ENCODE measurements around the gene KHDC4. TPM values are rescaled to one million over a fixed set of nuclear protein-coding genes. Genes with fewer than 3 reads are reported as not detected.

Gene KHDC4
- total and polyA plus RNA-seq, 9 of the 15 experiments (the other 6 are each of a cell fraction or from before 2014, with no cell fraction given) = 12.1 to 185 (median 65.6) TPM

GRCh38 chr1:155893389-155894142 lies 40.6 kb downstream of the KHDC4 start (continued):
- TF ChIP-seq TEAD1 (CRISPR knock-in tag; IDR thresholded peaks at IDR 0.05) (0 out of 4 replicates have a peak, but pooled peaks of 1 of the 2 experiments have one; percentile 27), HCFC1 (IDR thresholded peaks at IDR 0.05; ENCODE audit: low read depth, low read length) (no peak), ZNF239 (CRISPR knock-in tag; IDR thresholded peaks at IDR 0.05) (no peak), ZNF41 (CRISPR knock-in tag; conservative IDR thresholded peaks at IDR 0.05) (no peak), POLR2AphosphoS5 (IDR thresholded peaks at IDR 0.05; ENCODE audit: control insufficient read depth, insufficient read depth, low read depth, low read length) (no peak), ZNF75A (CRISPR knock-in tag; IDR thresholded peaks at IDR 0.05) (no peak), RAD21 (CRISPR knock-in tag; conservative IDR thresholded peaks at IDR 0.05 in 1 of 2, IDR thresholded peaks at IDR 0.05 in 1 of 2) (no peak), DDX20 (tag; IDR thresholded peaks at IDR 0.05; ENCODE audit: low read depth) (no peak), POLR2B (IDR thresholded peaks at IDR 0.05; ENCODE audit: low read depth, partially characterized antibody) (no peak), SAFB2 (IDR thresholded peaks at IDR 0.05; ENCODE audit: borderline replicate concordance, low read depth, low read length, severe bottlenecking) (no peak), TRIM28 (IDR thresholded peaks at IDR 0.05) (no peak), ATF7 (IDR thresholded peaks at IDR 0.05) (peak; percentile 30; the same call in 1 of the 2 replicates), ATF3 (IDR thresholded peaks at IDR 0.05) (peak; percentile 43; the same call in 1 of the 2 replicates), ATF3 (CRISPR knock-in tag; conservative IDR thresholded peaks at IDR 0.05) (no peak), ZNF77 (CRISPR knock-in tag; IDR thresholded peaks at IDR 0.05) (no peak), ZNF589 (CRISPR knock-in tag; IDR thresholded peaks at IDR 0.05; ENCODE audit: low read depth) (0 out of 2 replicates have a peak, but pooled peaks have one; percentile 36), ZNF384 (IDR thresholded peaks at IDR 0.05; ENCODE audit: low read depth, low read length) (0 out of 2 replicates have a peak, but pooled peaks have one; percentile 18), TRIM24 (IDR thresholded peaks at IDR 0.05) (no peak), USF1 (CRISPR knock-in tag; IDR thresholded peaks at IDR 0.05) (peak; percentile 70), UBTF (IDR thresholded peaks at IDR 0.05; ENCODE audit: borderline replicate concordance in 1 of 2, low read depth in 2 of 2, low read length in 2 of 2) (no peak)

Data from K562 (cell line).